Subcutaneous adipose tissue (tissue), 4 donors: ENCODE measurements around the gene GGT6. TPM values are rescaled to one million over a fixed set of nuclear protein-coding genes. Genes with fewer than 3 reads are reported as not detected.

ENCODE experiments used
- CTCF ChIP-seq: fragments of 450-650 bp; IDR thresholded peaks from one replicate; pipeline ENCODE4 v1.5.1; 2016; ENCODE audit warnings: low read depth, mild to moderate bottlenecking, control low read depth, antibody characterized with exemption, moderate library complexity
- total RNA-seq, 4 donors: library from RNA; depleted of rRNA; stranded (reverse); fragments of >200 nt; gene quantifications; one replicate each; pipeline ENCODE4 v1.1.0, GENCODE V29; 2016

The GGT6 gene
- total RNA-seq, 4 donors from 2014 or later: not detected

GRCh38 chr17:4553669-4554068 is 6.7 kb downstream of the GGT6 start:
- TF ChIP-seq CTCF: no peak

GRCh38 chr17:4551796-4552525 is 8.4 kb downstream of the GGT6 start:
- no peak for TF ChIP-seq CTCF

GRCh38 chr17:4551141-4551540 is 9.2 kb downstream of the GGT6 start:
- no peak for TF ChIP-seq CTCF

GRCh38 chr17:4550534-4551039 is 9.8 kb downstream of the GGT6 start:
- TF ChIP-seq CTCF: no peak

- TF ChIP-seq CTCF: no peak
Measured at GRCh38 chr17:4549781-4550533, 10.4 kb downstream of the GGT6 start.

- no peak for TF ChIP-seq CTCF
Measured at GRCh38 chr17:4548721-4549531, 11.5 kb downstream of the GGT6 start.
